ENCODE measurements around the gene TRAM2.

DNA sequence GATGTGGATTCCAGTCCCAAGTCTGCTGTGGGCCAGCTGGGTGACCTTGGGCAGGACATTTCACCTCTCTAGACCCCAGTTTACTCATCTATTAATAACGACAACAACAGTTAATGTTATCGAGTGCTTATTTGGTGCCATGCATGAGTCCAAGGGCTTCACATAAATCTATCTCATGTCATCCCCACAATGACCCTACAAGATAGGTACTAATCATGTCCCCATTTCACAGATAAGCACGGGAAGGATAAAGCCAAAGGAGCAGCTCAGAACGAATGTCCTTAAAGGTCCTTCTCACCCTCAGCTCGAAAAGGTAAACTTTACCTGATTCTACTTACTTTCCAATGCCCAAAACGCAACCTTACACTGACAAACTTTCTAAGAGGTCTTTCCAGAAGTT, 35.7 kb downstream of the TRAM2 start:
- TF ChIP-seq, protein P1, sequence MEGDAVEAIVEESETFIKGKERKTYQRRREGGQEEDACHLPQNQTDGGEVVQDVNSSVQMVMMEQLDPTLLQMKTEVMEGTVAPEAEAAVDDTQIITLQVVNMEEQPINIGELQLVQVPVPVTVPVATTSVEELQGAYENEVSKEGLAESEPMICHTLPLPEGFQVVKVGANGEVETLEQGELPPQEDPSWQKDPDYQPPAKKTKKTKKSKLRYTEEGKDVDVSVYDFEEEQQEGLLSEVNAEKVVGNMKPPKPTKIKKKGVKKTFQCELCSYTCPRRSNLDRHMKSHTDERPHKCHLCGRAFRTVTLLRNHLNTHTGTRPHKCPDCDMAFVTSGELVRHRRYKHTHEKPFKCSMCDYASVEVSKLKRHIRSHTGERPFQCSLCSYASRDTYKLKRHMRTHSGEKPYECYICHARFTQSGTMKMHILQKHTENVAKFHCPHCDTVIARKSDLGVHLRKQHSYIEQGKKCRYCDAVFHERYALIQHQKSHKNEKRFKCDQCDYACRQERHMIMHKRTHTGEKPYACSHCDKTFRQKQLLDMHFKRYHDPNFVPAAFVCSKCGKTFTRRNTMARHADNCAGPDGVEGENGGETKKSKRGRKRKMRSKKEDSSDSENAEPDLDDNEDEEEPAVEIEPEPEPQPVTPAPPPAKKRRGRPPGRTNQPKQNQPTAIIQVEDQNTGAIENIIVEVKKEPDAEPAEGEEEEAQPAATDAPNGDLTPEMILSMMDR (IDR thresholded peaks at IDR 0.05) = no peak
- no peak for TF ChIP-seq POLR2A (IDR thresholded peaks at IDR 0.05)
